Tibial artery (tissue), 4 donors: ENCODE data around the gene VGLL4.
"Not testable (repeated sequence)": the region's sequence is repeated elsewhere in the genome, so short reads cannot be mapped to it uniquely, and the experiment has no call there.

Source experiments
- DNase-seq, 2 donors: peaks; one replicate each; pipeline ENCODE4 v3.0.0-alpha.2; 2019
- H3K27ac ChIP-seq, 2 donors: fragments of 200-600 bp; sonication (generic) in 1 of 2; 1 replicate in 1 of 2; 2 replicates in 1 of 2; pipeline ENCODE4 v1.5.1; 2018 to 2019; ENCODE audit warnings: mild to moderate bottlenecking in 1 of 2
- H3K27me3 ChIP-seq, 2 donors: fragments of 200-600 bp; sonication (generic) in 1 of 2; one replicate each; pipeline versions ENCODE4 v1.5.1 to v1.6.0; 2016 to 2019
- H3K36me3 ChIP-seq, 3 donors: fragments of 200-600 bp; sonication (generic) in 2 of 3; one replicate each; pipeline ENCODE4 v1.5.1; 2016 to 2019; ENCODE audit warnings: mild to moderate bottlenecking in 2 of 3
- H3K4me1 ChIP-seq, 4 donors: fragments of 200-600 bp; sonication (generic) in 2 of 4; 1 replicate in 3 of 4; 2 replicates in 1 of 4; pipeline ENCODE4 v1.5.1; 2016 to 2019
- H3K4me3 ChIP-seq, 2 donors: fragments of 200-600 bp; sonication (generic) in 1 of 2; 1 replicate in 1 of 2; 2 replicates in 1 of 2; pipeline ENCODE4 v1.5.1; 2018 to 2019; ENCODE audit warnings: mild to moderate bottlenecking in 2 of 2
- H3K9me3 ChIP-seq, 3 donors: fragments of 200-600 bp; sonication (generic) in 1 of 3; one replicate each; pipeline ENCODE4 v1.5.1; 2016 to 2019
- CTCF ChIP-seq, 2 experiments: fragments of 200-600 bp in 1 of 2; fragments of 450-650 bp in 1 of 2; IDR thresholded peaks; one replicate each; pipeline ENCODE4 v1.5.1; 2017 to 2019; ENCODE audit warnings: antibody characterized with exemption in 2 of 2, mild to moderate bottlenecking in 1 of 2, moderate library complexity in 1 of 2
- intact Hi-C: fragments of 100-400 bp; cut with DNase I; formaldehyde crosslinking; loops from one replicate; pipeline ENCODE4 v1.15.0; 2023; ENCODE audit warnings: low total_unique reads

The VGLL4 gene, protein sequence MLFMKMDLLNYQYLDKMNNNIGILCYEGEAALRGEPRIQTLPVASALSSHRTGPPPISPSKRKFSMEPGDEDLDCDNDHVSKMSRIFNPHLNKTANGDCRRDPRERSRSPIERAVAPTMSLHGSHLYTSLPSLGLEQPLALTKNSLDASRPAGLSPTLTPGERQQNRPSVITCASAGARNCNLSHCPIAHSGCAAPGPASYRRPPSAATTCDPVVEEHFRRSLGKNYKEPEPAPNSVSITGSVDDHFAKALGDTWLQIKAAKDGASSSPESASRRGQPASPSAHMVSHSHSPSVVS

GRCh38 chr3:11643605-11644087 lies at the start of gene VGLL4:
TSS of gene VGLL4 (minus strand) at chr3:11643915. CDS start at chr3:11643518, 397 bp downstream.
- peak; percentile 89 to 93 for DNase-seq
- no peaks in the 10 kb centered on the region for H3K36me3 ChIP-seq
- TF ChIP-seq CTCF (IDR thresholded peaks at IDR 0.05) = no peak
- H3K4me3 ChIP-seq = peak within 1 kb of the TSS; percentile 60 to 82
- no peaks in the 10 kb centered on the region for H3K27me3 ChIP-seq
- H3K9me3 ChIP-seq = no peaks in the 10 kb centered on the region
- peaks cover under 1 to 41% (median 28%) of the 10 kb centered on the region in 4 donors for H3K4me1 ChIP-seq
- intact Hi-C loops = loop anchor here (10.0 kb wide), 1 partner anchor 79 kb away; no protein-coding TSS in a partner anchor
- peak within 1 kb of the TSS; percentile 88 to 95 for H3K27ac ChIP-seq

DNA sequence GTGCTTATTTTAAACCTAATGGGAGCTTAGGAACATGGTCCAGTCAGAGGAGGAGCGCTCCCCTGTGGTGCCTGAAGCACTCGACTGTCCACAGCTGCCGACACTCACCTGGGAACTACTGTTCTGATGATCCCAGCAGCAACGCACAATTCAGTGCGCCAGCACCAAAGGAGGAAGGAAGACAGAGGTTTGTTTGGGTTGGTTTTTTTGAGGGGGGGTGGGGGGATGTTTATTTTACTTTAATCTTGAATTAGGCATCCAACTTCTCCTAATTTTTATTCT lies 48.8 kb upstream of the VGLL4 start:
- Histone ChIP-seq H3K9me3 (no peaks in the 10 kb centered on the region), H3K4me1 (peaks cover 0 to 35% (median 8%) of the 10 kb centered on the region in 4 donors)
- TF ChIP-seq CTCF (IDR thresholded peaks at IDR 0.05) = no peak

DNA sequence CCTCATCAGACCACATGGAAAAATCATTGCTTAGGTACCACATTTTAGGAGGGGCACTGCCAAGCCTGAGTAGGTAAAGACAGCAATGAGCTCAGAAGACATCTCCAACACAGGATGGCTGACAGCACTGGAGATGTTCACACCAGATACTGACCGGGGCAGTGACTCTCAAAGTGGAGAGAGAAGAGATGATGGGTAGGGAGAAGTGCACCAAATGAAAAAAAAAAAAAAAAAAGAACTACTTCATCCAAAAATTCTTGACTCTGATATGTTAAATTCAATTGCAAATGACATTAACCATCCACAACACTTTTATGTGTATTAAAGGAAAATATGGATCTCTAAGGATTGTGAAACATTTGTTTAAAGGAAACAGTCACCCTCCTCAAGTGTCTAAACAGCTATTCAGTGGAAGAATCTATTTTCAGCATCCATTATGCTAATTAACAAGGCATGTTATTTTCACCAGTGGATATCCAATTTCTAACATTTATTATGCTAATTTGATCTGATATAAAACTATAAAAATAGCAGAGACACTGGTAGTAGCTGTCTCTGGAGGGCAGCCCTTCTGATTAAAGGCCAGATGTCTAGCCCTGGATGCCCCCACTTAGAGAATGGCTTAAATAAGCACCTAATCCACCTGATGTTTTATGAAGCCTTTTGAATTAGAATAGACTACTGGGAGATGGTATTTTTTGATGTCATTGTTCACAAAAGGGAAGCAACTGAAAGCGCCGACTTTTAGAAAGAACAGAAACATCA lies 48.2 kb upstream of the VGLL4 start:
- intact Hi-C loops = no loop called here
- Histone ChIP-seq H3K9me3 (no peaks in the 10 kb centered on the region), H3K27me3 (no peaks in the 10 kb centered on the region), H3K36me3 (peaks cover 0 to 11% (median 7%) of the 10 kb centered on the region in 3 donors), H3K4me1 (peaks cover 0 to 29% (median 8%) of the 10 kb centered on the region in 4 donors), H3K4me3 (no peak overlapping the region), H3K27ac (no peak overlapping the region)
- no peak for DNase-seq
- no peak for TF ChIP-seq CTCF (IDR thresholded peaks at IDR 0.05)

More for the DNA sequence above, 48.8 kb upstream of the VGLL4 start:
- H3K27ac ChIP-seq = no peak overlapping the region
- no peak for DNase-seq
- H3K4me3 ChIP-seq = no peak overlapping the region
- no peaks in the 10 kb centered on the region for H3K27me3 ChIP-seq
- peaks cover 0 to 11% (median 7%) of the 10 kb centered on the region in 3 donors for H3K36me3 ChIP-seq
- intact Hi-C loops = no loop called here

- peaks cover 0 to 11% (median 7%) of the 10 kb centered on the region in 3 donors for H3K36me3 ChIP-seq
- no peak overlapping the region for H3K27ac ChIP-seq
- TF ChIP-seq CTCF (IDR thresholded peaks at IDR 0.05) = no peak
- no peak for DNase-seq
- intact Hi-C loops = no loop called here
- H3K27me3 ChIP-seq = no peaks in the 10 kb centered on the region
- H3K4me3 ChIP-seq = no peak overlapping the region
- peaks cover 0 to 24% (median 6%) of the 10 kb centered on the region in 4 donors for H3K4me1 ChIP-seq
- no peaks in the 10 kb centered on the region for H3K9me3 ChIP-seq
These were observed 47.4 kb upstream of the VGLL4 start for GRCh38 chr3:11690863-11691766.

GRCh38 chr3:11689749-11690148 lies 46.0 kb upstream of the VGLL4 start:
- no peak overlapping the region for H3K4me3 ChIP-seq
- peaks cover 0 to 11% (median 7%) of the 10 kb centered on the region in 3 donors for H3K36me3 ChIP-seq
- no peak for DNase-seq
- no peaks in the 10 kb centered on the region for H3K9me3 ChIP-seq
- H3K4me1 ChIP-seq = peaks cover 0 to 12% (median 3%) of the 10 kb centered on the region in 4 donors
- no peaks in the 10 kb centered on the region for H3K27me3 ChIP-seq
- TF ChIP-seq CTCF (IDR thresholded peaks at IDR 0.05) = no peak
- no peak overlapping the region for H3K27ac ChIP-seq
- intact Hi-C loops = no loop called here

DNA sequence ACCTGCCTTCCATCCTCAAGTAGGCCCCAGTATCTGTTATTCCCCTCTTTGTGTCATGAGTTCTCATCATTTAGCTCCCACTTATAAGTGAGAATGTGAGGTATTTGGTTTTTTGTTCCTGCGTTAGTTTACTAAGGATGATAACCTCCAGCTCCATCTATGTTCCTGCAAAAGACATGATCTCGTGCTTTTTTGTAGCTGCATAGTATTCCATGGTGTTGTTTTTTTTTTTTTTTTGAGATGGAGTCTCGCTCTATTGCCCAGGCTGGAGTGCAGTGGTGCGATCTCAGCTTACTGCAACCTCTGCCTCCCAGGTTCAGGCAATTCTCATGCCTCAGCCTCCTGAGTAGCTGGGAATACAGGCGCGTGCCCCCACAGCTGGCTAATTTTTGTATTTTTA lies 41.3 kb upstream of the VGLL4 start:
- DNase-seq, H3K4me3 ChIP-seq, intact Hi-C loops, H3K27me3 ChIP-seq, H3K36me3 ChIP-seq, H3K4me1 ChIP-seq, H3K9me3 ChIP-seq, H3K27ac ChIP-seq: not testable (repeated sequence)
